HG02852 (cell line): ENCODE measurements around the gene PRRX2.
"Not testable (repeated sequence)": the region's sequence is repeated elsewhere in the genome, so short reads cannot be mapped to it uniquely, and the experiment has no call there.

Experiments used
- ATAC-seq: cut with Tn5 transposase; IDR thresholded peaks from one replicate; pipeline ENCODE4 v1.9.1; 2021; ENCODE audit warnings: mild to moderate bottlenecking, moderate library complexity; ENCODE audit not compliant: unreplicated experiment

PRRX2 gene

DNA sequence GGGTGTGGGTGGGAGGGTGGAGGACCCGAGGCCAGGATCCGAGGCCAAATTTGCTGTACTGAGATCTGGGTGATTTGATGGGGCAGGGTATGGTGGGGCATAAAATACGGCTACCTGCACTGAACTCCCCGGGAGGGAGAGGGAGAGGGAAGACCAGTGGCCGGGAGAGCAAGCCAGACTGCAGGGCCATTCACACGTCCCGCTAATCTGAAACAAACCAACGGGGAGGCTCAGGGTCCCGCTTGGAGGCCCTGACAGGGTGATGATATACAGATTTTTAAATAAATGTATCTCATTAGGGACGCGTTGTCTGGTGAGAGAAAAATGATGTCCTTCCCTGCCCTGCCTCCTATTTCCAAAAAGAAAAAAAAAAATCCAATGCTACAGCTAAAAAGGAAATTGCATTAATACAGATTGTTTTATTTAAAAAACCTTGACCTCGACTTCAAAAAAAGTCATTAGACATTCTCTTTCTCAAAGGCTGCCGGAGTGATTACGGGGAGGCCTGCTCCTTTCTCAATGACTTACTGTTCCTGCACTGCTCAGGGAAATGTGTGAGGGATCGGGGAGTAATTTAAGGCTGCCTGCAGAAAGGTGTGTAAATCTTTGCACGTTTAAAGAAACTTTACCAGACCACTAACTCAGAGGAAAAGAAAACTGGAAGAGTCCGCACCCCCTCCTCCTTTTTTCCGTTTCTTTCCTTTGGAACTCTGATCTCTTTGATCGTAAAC lies 11.5 kb upstream of the PRRX2 start:
- no peak for ATAC-seq

DNA sequence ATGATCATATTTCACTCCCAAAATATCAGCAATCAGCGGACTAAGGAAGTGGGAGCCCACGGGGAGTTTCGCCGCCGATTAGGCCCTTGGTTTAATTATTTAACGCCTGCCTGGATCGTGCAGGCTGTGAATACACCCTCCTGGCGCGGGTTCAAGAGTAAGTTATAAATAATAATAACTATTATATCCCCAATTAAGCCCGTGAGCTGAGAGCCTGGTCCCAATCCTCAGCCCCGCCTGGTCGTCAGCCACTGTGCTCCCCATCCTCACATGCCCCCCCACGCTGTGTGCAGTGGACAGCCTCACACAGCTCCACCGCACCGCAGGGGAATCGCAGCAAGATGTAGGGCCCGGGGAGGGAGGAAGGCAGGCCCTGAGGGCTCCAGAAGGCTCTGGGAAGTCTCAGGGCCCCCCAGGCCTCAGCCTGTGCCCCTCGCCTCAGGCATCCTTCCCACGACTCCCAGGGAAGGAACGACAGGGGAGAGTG lies 10.8 kb upstream of the PRRX2 start:
- ATAC-seq, result no peak

DNA sequence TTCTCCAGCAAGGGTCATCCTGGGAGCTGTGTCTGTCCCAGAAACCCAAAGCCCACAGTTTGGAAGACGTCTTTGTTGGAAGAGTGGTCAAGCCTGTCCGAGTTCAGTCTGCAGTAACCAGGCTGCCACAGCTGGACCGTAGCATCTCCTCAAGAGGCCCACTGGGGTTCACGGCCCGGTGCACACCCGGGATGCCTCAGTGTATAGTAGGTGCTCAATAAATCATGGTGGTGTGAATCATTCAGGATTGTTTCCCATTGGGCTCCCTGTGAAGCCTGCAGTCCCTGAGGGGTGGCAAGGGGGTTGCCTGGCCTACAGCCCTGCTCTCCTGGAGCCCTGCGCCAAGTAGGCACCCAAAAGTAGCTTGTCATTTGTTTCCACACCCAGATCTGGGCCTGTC lies 10.3 kb upstream of the PRRX2 start:
- ATAC-seq, result no peak

DNA sequence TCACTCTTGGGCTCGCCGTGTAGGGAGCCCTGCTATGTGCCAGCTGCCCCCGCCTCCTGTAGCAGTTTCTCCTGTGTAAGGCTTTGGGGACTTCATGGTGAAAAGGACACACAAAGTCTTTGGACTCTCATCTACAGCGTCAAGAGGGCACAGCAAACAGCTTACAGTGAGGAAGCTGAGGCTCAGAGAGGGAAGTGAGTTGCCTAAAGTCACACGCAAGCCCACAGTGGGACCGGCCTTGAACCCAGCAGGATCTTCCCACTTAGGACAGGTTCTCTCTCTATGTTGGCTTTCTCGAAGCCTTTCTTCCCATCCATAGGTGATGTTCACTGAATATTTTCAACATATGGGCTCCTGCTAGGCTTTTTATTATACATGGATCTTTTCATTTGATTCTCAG lies 9.8 kb upstream of the PRRX2 start:
- ATAC-seq, result no peak

DNA sequence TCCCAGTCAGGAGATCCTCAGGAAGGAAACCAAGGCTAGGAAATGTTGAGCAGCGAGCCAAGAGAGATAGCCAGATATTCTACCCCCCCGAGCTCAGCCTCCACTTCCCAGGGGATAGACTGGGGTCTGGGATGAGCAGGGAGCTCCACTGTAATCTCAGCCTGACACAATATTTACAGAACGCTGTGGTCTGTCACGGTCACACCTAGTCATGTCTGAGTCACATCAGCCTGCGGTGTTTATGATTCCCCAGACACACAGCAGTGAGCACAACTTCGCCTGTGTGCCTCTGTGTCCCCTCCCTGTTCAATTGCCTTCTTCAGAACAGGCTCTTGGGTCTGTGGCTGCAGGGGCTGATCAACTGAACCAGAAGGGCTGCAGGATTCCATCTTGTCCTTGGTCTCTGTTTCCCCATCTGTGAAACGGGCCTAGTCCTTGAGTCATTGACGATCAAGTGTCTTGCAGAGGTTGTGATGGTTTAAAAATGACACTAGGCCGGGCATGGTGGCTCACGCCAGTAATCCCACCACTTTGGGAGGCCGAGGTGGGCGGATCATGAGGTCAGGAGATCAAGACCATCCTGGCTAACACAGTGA lies 8.6 kb upstream of the PRRX2 start:
- no peak for ATAC-seq

DNA sequence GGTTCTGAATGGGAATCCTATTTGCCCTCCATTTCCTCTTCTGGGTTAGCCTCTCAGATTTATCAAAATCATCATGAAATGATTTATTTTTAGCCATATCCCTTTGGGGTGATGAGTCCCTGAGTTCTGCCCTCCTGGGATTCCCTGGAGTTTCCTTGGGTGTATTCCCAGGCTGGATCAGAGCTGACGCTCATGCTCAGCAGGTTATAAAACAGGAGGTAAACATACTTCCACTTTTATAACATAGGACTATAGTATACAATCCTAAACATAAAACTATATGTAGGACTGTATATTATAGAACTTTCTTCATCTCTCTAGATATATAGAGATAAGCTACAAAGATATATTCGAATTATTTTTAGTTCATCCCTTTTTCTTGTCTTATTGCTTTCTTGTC lies 4.4 kb upstream of the PRRX2 start:
- ATAC-seq, result no peak

DNA sequence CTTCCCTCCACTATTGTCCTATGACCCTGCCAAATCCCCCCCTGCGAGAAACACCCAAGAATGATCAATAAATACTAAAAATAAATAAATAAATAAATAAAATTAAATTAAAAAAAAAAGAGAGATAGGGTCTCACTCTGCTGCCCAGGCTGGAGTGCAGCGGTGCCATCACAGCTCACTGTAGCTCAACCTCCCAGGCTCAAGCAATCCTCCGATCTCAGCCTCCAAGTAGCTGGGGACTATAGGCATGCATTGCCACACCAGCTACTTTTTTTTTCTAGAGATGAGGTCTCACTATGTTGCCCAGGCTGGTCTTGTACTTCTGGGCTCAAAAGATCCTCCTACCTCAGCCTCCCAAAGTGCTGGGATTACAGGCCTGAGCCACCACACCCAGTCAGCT lies 3.2 kb upstream of the PRRX2 start:
- ATAC-seq, result not testable (repeated sequence)

DNA sequence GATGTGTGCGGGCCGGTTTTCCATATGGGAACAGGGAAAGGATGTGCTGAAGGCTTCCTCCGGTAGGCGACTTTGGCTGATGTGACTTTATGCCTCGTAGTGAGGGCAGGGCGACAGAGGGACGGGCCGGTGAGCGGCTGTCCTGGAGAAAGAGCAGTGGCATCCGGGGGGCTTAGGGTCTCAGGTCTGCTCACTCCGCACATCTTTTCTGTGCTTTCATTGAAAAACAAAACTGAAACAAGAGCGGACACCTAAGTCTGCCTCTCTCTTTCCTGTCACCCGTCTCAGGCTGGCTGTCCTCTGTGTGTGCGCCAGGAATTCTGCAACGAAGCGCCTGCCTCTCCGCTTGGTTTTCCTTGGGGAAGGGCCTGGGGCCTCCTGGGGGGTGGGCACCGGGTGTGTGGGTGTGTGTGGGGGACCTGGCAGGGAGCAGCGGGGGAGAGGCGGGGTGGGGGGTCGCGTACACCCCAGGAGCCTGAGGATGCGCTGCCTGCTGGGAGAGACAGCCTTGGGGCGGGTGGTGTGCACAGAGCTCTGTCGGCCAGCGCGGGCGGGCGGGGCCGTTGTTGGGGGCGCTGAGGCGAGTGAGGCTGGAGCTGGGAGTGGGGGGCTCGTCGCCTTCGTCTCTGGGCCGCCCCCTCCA lies 580 bp upstream of the PRRX2 start:
- no peak for ATAC-seq

DNA sequence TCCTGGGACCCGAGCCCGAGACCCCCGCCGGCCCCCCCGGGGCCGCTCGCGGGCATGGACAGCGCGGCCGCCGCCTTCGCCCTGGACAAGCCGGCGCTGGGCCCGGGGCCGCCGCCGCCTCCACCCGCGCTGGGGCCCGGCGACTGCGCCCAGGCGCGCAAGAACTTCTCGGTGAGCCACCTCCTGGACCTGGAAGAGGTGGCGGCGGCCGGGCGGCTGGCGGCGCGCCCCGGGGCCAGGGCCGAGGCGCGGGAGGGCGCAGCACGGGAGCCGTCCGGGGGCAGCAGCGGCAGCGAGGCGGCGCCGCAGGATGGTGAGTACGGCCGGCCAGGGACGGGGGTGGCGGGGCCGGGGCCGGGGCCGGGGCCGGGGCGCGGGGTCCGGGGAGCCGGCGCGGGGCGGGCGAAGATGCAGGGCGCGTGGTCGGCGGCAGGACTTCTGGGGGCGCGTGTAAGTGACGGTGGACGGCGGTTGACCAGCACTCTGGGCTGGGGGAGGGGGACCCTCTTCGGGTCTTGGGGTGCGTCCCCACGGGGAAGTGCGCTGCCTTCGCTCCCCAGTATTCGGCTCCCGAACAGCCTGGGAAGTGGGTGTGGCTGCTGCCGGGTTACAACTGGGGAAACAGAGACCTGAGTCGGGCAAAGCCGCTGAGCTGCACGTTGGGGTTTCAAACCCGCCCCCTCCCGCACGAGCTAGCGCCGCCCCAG lies 520 bp downstream of the PRRX2 start:
- ATAC-seq, result no peak

DNA sequence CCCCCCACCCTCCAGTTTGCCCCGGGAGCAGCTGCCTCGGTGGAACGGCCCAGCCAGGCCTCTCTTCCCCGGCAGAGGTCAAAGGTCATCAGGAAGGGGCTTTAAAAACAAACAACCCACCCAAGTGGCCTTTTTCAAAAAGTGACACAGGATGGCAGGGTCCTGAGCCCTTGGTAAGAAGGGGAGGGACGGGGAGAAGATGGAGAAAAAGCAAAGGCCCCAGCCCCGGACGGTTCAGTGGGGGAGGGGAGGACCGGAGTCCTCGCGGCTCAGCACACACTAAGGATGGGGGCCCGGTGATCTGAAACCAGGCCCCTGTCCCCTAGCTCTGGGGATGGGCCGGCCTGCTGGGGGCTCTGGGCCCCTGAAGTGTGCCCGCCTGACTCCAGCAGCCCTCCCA lies 1.1 kb downstream of the PRRX2 start:
- no peak for ATAC-seq

DNA sequence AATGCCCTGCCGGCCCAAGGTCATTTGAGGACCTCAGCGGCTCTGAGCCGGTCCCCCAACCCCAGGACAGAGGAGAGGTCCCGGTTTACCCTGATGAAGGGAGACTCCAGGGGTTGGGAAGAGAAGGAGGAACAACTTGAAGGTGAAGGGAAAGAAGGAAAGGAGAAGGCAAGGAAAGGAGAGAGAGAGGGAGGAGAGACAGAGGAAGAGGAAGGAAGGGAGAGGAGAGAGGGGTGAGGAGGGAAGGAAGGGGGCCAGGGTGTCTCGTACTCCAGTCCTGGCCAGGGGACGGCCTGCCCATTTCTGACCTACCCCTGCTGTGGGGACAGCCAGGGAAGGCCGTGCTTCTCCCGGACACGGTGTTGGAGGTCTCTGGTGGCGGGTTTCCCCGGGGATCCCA lies 1.9 kb downstream of the PRRX2 start:
- ATAC-seq, result no peak

DNA sequence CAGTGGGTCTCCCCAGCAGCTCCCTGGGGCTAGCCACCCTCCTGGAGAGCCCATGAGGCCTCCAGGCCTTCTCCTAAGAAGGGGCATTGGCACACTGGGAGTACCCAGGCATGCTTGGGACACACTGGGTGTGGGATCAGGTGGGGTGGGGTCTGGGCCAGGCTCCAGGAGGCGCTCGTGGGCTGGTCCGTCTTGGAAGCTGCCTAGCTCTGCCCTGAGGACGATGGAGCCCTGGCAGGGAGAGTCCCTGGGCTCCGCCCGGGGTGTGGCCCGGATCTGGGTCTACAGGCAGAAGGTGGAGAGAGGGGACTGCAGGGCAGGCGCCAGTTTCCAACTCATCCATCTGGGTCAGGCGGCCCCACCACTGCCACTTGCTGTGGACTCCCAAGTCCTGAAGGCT lies 2.4 kb downstream of the PRRX2 start:
- ATAC-seq, result no peak

DNA sequence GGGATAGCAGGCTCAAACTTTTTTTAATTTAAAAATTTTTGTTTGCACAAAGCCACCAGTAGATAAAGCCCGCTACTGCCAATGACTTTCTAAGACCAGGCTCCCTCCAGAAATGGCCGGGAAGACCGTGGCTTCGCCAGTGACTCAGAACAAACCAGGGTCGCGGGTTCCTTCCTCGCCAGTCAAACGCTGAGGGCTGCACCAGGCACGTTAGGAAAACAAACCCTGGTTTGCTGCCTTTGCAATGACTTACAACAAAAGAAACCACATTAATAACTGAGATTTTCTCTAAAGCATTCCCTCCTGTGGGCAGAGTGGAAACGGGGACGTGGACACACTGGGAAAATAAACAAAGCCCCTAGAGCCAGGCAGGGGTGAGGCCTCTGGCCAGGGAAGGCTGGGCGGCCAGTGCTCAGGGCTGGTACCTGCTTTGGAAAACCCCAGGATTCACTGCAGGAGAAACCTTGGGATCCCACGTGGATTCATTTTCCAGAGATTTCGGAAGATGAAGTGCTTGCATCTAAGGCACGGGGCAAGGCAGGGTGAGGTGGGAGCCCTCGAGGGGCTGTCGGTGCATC lies 3.8 kb downstream of the PRRX2 start:
- ATAC-seq, result no peak

DNA sequence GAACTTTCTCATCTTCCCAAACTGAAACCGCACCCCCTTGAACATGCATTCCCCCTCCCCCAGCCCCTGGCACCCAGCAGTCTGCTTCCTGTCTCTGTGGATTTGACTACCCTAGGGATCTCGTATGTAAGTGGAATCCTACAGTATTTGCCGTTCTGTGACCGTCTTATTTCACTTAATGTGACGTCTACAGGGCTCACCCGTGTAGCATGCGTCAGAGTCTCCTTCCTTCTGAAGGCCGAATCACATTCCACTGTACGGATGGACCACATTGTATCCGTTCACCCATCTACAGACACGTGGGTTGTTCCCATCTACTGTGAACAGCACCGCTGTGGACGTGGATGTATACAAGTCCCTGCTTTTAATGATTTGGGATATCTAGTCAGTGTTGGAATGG lies 4.5 kb downstream of the PRRX2 start:
- no peak for ATAC-seq

DNA sequence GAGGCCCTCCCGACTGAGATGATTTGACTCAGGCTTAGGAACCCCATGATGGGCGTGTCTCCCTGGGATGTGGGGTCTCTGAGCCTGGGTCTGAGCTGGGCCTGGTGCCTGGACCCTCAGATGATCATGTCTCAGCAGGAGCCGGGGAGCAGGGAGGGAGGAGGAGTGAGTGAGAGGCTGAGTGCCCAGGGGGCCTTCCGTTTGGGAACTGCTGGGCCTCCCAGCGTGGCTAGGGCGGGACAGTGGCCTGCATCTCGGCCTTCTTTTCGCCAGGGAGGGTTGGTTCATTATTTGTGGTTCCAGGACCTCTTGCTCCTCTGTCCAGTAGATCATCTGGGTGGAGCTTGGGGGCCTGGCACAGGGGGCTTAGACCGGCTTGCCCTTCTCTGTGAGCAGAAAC lies 5.6 kb downstream of the PRRX2 start:
- no peak for ATAC-seq

DNA sequence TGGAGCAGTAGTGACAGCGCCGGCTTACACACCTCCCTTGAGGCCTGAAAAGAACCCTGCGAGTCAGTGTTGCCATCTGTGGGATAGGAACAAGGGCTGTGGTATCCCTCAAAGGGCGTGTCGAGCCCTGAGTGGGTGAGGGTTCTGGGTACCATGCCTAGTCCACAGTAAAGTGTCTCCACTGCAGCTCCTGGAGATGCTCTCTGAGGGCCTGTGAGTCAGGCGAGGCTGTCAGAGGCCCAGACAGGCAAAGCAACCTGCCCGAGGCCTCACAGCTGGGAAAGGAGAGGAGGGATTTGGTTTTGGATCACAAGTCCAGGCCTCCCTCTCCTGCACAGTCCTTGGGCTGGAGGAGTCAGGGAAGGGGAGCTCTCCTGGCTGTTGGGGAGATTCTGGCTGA lies 6.1 kb downstream of the PRRX2 start:
- ATAC-seq, result no peak

DNA sequence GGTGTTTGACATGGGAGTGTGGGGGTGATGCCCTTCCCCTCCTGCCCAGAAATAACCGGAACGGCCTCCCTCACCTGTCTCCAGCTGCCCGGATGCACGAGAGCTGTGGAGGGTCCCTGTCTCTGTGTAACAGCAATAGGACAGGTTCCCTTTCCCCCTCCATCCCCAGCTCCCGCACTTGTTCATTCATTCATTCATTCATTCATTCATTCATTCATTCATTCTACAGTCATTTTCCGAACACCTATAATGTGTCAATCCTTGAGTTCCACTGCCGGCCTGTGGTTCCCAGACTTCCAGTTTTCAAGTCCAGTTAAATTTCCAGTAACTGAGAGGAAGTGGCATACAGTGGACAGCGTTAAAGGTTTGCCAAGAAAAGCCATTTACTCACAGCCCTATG lies 7.3 kb downstream of the PRRX2 start:
- no peak for ATAC-seq

DNA sequence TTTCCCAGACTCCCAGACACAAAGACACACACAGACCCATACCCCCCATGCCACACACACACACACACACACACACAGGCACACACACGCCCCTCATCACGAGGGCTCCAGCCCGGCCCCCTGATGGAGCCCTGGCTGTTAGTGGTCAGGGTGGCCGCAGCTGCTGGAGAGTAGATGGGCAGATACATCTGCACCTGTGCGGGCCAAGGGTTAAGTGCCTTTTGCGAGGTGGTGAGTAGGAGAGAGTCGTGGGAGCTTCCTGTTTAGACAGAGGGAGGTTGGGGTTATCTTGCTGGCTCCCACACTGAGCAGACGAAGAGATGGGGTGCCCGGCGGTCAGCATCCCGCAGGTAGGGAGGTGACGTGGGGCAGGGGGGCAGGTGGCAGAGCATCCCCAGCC lies 8.2 kb downstream of the PRRX2 start:
- no peak for ATAC-seq

DNA sequence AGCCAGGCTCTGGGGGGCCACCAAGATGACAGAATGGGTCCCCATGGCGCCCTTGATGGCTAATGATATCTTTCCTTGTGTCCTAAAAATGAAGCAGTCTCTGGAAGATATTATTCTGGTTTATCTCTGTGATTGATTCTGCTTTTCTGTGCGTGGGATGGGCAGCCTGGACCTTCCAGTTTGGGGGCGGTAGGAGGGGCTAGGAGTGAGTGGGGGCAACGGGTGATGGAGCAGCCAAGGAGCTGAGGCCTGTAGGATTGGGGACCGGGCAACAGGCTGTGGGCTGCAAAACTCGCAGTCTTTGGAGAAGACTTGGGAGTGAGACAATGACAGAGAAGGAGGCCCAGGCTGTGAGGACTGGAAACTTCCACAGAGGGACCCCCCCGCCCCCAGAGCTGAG lies 8.8 kb downstream of the PRRX2 start:
- ATAC-seq, result no peak

DNA sequence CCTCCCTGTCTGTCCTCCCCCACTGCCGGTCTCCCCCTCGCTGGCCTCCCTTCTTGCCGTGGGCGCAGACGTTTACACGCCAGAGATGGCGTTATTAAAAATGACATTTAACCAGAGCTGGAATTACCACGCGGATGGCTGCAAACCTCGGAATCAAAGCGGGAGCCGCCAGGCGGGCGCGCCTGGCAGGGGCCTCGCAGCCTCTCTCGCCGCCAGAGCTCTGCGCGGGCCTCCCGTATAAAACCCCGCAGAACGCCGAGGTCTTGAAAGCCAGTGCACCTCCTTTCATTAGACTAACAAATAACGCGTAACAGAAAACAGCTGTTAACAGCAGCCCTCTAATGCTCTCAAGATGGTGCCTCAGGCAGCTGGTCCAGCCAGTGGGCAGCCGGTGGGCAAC lies 10.2 kb downstream of the PRRX2 start:
- ATAC-seq, result no peak

DNA sequence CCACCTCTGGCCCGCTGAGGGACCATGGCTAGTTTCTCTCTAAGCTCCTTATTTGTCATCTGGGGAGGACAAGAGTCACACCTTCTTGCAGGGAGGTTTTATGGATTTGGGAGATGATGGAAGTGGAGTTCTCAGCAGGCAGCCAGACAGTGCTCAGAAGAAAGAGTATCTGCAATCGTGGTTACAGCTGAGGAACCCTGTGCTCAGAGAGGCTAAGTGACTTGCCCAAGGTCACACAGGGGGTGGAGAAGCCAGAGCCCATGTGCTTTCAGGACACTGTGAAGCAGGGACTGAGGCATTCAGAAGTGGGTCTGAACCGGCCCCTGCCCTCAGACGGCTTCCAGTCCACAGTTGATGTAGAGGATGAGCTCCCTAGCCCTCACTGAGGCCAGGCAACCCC lies 10.8 kb downstream of the PRRX2 start:
- no peak for ATAC-seq
